Uterus (tissue), 2 donors: ENCODE data around the gene CD1D.

Experiments
- POLR2A ChIP-seq, 2 donors: fragments of 450-650 bp; IDR thresholded peaks; one replicate each; pipeline ENCODE4 v1.6.1; 2016; ENCODE audit warnings: antibody characterized with exemption in 2 of 2, mild to moderate bottlenecking in 1 of 2, moderate library complexity in 1 of 2
- TF ChIP-seq, protein P1 (sequence below), 4 experiments: fragments of 200-600 bp in 2 of 4; fragments of 450-650 bp in 2 of 4; sonication (generic) in 2 of 4; IDR thresholded peaks; one replicate each; pipeline ENCODE4 v1.5.1; 2016 to 2019; ENCODE audit warnings: antibody characterized with exemption in 4 of 4, mild to moderate bottlenecking in 2 of 4, moderate library complexity in 1 of 4

DNA sequence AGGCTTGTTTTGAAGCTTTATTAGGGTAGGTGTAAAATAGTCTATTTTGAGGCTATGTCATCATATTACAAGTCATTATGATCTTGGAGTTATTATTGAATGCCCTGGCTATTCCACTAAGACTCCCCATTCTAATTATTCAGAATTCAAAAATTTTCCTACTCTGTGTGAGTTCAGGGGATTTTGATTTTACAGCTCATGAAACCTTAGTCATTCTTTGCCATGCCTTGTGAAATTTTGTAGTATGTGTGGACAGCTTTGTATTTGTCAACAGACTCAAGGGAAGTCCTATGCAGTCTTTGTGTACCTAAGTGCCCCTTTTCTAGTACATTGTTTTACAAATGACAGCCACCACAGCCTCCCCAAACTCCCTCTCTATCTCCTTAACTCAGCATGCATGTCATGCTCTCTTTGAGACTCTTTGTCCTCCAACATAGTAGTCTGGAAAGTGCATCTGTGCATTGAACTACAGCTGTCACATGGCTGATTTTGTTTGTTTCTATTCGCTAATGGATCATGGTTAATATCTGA, 28.0 kb downstream of the CD1D start:
- TF ChIP-seq, protein P1, sequence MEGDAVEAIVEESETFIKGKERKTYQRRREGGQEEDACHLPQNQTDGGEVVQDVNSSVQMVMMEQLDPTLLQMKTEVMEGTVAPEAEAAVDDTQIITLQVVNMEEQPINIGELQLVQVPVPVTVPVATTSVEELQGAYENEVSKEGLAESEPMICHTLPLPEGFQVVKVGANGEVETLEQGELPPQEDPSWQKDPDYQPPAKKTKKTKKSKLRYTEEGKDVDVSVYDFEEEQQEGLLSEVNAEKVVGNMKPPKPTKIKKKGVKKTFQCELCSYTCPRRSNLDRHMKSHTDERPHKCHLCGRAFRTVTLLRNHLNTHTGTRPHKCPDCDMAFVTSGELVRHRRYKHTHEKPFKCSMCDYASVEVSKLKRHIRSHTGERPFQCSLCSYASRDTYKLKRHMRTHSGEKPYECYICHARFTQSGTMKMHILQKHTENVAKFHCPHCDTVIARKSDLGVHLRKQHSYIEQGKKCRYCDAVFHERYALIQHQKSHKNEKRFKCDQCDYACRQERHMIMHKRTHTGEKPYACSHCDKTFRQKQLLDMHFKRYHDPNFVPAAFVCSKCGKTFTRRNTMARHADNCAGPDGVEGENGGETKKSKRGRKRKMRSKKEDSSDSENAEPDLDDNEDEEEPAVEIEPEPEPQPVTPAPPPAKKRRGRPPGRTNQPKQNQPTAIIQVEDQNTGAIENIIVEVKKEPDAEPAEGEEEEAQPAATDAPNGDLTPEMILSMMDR (IDR thresholded peaks at IDR 0.05) = no peak
- TF ChIP-seq POLR2A (IDR thresholded peaks at IDR 0.05) = no peak
